GM18526 (cell line): Measurements from ENCODE around the gene WNT7B.

Experiments
- POLR2A ChIP-seq: IDR thresholded peaks from 3 replicates; pipeline ENCODE4 v1.6.1; 2011; ENCODE audit not compliant: insufficient read length; ENCODE audit errors: extremely low read depth

Gene WNT7B

DNA sequence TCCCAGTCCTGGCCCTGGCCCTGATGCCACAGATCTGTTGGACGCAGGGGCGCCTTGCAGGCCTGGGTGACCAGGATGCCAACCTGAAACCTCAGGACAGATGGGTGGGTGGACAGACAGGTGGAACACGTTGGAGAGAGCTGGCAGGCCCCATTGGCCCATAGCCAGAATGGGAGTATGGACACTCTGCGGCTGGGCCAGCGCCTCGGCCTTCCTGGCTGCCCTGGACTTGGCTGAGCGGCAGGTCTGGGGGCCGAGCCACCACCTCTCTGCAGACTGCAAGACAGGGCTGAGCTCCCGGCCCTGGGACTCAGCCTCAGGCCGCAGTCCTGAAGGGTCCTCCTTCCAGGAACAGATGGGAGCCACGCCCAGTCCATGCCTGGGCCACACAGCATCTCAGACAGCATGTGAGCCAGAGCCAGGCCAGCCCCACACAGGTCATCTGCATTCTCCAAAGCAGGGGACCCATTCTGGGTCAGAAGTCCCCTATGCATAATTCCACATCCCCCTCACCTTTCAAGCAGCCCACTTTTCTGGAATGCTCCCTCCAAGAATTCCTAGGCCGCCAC, 14.1 kb downstream of the WNT7B start:
- no peak for TF ChIP-seq POLR2A

DNA sequence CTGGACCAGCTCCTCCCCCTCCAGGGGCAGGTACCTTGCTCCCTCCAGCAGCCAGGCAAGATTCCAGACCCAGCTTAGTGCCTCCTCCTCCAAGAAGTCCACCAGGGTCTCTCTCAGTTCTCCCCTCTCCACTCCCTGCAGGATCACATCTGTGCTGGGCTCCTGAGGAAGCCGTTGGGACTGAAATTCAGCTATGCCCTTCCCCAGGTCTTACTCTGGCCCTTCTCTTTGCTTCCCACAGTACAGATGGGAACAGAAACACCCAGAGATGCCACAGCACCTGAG, 14.6 kb downstream of the WNT7B start:
- TF ChIP-seq POLR2A: no peak

DNA sequence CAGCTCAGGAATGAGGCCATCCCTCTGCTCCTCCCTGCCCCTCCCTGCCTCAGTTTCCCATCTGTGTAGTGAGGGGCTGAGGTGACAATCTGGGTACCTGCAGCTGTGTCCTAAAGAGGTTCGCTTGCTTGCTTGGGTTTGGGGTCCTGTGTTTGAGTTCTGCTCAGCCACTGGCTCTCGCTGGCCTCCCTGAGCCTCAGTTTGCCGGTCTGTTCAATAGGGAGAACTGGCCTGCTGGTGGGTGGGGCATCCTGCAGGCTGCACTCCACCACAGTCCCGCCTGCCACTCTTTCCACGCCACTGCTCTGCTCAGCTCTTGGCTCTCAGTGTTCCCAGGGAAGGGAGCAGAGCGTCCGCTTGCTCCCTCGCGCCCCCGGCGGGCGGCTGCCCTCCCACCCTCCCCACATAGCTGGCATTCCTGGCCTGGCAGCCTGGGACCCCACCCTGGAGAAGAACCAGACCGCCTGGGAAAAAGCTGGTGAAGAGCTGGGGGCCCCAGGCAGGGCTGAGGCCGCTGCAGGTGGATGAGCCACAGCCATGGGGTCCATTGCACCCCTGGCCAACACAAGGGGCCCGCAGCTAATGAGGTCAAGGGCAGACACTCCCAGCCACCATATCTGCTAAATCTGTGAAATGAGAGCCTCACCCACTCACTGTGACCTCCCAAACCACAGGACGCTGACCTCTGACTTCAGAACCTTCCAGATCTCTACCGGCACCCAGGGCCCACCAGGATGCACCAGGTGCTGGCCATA, 15.1 kb downstream of the WNT7B start:
- TF ChIP-seq POLR2A: no peak

DNA sequence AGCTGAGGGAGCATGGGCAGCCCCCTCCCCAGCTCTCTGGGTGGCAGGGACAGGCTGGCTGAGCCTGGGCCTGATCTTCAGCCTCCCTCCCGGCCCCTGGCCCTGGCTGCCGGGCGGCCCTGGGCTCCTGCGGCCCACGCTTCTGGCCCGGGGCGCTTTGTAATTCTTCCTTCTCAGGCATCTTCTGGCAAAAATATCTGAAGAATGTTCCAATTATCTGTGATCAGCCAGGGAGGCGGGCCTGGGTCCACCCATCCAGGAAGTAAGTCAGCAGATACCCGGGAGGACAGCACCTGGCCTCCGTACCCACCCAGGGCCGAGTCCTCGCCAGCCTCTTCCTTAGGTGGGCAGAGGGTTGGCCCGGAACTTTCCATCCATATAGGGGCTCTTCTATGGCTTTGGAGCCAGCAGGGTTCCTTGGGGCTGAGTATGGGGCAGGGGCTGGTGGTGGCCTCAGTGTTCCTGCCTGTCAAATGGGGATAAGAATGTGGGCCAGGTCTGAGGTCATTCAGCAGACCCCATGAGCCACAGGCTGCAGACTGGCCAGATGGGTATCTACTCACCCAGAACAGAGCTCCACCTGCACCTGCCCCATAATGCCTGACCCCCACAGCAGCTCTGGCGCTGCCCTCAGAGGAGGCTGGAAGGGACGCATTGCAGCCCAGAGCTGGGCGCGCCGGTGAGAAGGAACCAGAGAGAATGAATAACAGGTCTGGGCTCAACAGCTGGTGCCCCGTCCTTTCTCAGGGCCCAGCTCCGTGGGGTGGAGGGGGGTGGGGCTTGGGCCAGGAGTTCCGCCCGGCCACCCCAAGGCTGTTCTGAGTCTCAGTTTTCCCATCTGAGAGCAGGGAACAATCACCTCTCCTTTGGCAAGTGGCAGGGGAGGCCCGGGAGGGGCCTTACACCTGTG, 16.2 kb downstream of the WNT7B start:
- no peak for TF ChIP-seq POLR2A

DNA sequence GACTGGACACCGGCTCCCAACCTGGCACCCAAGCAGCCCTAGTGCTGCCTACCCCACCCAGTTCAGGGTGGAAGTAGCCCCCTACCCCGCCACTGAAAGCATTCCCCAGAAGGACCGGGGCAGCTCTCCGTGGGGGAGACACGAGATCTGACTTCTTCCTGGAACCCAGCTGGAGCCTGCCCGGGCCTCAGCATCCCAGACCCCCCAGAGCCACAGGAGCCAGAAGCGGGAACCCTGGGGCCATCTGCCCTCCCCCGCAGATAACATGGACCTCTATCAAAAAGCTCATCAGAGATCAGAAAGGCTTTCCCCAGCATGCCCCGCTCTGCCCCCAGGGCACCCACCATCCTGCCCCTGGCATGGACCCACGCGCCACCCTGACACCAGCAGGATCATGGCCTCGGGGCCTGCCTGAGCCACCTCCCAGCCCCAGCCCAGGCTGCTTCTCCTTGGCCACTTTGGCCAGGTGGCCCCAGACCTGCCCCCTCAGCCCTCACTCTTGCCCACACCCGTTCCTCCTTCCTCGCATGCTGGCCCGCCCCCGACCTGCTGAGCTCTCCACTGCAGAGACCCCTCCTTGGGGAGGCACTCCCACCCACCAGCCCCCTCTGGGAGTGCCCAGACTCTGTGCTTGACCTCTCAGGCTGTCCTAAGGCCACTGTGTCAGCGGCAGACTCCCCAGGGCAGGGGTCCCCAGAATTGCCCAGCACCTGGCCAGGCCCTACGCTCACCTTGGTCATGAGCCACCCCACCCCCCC, 17.1 kb downstream of the WNT7B start:
- no peak for TF ChIP-seq POLR2A

DNA sequence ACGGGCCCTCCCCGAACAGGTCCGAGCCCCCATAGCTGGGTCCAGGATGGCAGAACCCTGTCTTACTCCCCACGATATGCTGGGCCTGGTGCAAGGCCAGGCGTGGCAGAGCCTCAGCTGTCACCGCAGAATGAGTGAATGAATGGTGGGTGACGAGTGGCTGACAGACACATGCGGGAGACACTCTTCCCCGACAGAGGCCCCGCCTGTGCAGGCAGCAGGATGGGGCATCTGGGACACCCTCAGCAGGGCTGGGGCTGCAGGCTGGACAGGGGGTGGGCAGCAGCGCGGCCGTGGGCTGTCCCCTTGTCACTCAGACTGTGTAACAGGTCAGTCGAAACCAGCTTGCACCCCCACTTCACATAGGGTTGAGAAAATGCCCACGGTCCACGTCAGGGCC, 18.0 kb downstream of the WNT7B start:
- TF ChIP-seq POLR2A: no peak

DNA sequence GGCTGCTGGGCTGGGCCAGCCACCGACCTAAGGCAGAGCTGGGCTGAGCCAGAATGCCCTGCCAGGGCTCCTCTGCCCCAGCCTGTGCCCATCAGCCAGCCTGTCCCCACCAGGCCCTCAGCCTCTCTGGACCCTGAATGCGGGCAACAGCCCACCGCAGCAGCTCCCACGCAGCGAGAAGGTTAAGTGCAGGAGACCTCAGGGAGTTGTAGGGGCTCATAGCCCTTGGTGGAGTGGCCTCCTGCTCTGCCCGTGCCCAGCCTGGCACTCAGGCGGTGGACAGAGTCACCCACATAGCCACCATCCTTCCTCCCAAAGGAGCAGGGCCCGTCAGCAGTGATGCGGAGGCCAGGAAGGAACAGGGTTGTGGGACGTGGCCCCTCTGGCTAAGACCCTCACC, 19.1 kb downstream of the WNT7B start:
- no peak for TF ChIP-seq POLR2A

DNA sequence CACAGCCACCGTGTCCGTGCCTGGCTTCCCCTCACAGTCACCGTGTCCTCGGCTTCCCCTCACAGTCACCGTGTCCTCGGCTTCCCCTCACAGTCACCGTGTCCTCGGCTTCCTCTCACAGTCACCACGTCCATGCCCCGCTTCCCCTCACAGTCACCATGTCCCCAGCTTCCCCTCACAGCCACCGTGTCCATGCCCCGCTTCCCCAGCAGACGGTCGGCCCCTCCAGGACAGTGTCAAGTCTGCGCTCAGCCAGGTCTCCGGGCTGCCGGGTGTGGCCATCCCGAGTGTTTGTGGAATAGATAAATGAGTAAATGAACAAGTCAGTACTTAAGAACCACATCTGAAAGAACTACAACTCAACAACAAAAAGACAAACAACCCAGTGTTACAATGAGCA, 23.8 kb downstream of the WNT7B start:
- TF ChIP-seq POLR2A: no peak

DNA sequence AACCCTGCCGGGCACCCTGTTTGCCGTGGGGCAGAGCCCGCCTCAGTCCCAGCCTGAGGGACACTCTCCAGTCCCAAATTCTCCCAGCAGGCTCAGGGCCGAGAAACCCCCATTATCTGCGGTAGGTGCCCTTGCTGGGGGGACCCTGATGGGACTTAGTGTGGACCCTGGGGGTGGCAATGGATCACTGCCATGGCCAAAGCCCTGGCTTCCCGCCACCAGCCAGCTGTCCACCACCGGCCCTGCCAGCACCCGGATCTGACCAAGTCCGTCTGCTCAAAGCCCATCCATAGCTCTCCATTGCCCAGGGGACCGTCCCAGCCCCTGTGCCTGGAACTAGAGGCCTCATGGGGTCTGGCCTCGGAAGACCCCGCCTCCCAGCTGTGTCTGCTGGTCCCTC, 24.4 kb downstream of the WNT7B start:
- TF ChIP-seq POLR2A: no peak

DNA sequence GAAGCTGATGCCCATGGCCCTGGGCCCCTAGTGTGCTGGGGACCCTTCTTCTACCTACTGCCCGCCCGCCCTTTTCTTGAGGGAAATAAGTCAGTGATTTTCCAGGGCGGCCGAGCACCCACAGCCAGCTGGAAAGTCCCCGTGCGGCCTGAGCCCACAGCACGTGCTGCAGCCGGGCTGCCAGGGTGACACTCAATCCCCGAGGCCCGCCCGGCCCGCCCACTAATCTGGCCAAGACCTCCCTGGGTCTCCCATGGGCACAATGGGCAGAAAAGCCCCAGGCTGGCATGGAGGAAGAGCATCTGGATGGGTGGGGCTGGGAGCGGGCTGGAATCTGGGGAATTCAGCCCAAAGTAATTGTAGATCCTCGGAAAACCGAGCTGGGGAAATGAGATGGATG, 24.8 kb downstream of the WNT7B start:
- no peak for TF ChIP-seq POLR2A

DNA sequence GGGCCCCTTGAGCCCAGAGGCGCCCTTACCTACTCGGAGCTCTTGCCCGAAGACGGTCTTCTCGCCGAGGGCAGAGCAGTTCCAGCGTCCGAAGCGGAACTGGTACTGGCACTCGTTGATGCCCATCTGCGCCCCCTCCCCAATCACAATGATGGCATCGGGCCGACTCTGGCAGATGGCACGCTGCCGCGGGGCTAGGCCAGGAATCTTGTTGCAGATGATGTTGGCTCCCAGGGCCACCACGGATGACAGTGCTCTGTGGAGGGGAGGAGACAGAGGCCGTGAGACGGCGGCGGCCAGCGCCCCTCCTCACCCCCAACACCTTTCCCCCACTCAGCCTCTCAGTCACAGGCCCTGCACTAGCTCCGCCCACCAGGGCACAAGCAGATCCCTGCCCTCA, 27.1 kb downstream of the WNT7B start:
- no peak for TF ChIP-seq POLR2A

DNA sequence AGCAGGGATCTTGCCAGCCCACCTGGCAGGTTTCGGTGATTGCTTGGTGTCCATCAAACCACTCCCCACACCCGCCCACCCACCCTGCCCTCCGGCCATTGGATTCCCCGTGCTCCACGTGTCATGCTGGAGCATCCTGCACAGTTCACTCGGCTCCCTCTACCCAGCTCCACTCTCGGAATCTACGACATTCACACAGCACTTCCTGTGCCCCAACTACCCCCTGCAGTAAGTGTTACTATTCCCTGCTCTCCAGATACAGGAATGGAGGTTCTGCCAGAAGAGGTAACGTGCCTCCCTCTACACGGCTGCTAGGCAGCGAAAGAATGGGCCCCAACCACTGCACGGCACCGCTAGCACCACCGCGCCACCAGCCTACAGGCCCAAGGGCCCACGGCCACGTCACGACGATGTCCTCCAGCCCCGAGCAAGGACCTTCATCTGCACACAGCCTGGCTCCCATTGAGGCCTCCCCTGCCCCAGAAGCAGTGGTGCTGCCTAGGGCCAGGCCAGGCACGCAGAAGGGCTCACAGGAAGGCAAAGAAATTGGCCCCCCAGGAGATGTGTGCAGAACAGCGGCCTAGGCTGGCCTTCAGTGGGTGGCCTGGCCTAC, 27.6 kb downstream of the WNT7B start:
- TF ChIP-seq POLR2A: no peak

DNA sequence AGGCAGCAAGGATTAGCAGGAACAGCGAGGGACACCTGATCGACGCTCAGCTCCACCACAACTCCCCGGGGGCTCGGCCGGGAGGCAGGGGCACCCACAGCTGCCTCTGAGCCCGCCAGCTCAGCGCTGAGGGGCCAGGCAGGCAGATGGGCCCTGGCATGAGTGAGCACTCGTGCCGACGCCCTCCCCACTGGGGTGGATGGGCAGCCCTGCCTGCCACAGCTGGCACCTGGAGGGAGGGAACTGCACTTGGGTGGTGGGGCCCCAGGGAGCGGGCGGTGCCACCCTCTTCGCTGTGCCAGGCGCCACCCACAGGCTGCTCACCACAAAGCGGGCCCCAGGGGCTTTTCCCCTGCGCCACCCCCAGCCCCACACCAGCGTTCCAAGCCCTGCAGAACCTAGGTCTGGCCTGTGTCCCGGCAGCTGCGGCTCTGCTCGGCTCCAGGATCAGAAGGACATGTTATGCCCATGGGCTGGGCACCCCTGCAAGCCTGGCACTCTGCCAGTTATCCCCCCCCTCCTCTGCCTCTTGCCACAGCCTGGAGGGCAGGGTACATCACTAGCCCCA, 28.8 kb downstream of the WNT7B start:
- TF ChIP-seq POLR2A: no peak

DNA sequence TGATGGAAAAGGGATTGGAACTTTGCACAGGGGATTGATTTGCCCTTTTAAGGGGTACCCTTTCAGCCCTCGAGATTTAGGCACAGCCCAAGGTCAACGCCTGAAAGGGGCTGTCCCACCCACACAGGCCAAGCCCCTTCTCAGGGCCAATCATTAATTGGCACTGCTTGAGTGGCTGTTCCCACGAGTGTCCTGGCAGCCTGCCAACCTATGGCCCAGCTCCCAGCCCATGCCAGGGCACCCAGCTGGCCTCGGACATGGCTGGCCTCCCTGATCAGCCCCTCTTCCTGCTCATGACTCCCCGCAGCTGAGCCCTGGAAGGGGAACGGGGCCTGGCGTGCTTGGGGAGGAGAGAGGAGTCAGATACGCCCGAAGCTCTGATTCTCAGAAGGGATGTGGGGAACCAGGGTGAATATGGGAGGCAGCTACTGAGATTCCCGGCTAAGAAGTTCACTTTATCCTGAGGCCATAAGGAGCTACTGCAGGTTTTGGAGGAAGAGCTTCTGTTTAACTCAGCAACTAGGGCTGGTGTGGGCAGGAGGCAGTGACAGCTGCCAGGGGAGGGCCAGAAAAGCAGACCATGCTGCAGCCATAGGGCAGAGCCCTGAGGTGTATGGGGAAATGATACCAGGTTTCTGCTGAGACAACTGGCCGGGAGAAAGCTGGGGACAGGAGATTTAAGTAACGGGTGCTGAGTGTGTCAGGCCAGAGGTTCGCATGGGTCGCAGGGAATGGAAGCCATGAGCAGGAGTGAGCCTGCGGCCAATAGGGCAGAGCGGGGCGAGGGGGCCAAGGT, 30.0 kb downstream of the WNT7B start:
- TF ChIP-seq POLR2A: no peak

DNA sequence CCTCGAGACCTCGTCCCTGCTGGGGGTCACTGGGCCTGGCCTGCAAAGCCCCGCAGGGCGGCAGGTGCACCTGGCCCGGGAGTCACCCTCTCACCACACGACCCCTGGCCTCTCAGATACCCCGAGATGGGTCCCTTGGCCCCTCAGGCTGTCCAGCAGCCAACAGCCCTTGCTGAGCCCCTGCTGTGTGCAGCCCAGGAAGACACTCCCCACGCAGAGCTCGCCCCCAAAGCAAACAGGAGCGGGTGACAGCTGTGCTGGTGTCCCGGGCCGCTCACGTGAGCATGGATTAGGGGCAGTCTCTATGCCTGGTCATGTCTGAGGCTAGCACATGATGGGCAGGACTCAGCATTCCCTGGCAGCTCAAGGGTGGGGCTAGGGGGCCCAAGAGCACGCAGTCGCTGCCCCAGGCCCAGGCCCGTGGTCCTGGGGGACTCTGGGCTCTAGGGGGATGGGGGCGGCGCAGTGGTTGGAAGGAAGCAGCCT, 31.3 kb downstream of the WNT7B start:
- TF ChIP-seq POLR2A: no peak
